Choroid plexus epithelial cell (primary cell): ENCODE data around the gene ZNRD2.
A peak's percentile ranks its signal among the peaks of the same experiment; 100 is the strongest.

Experiments
- DNase-seq: peaks from one replicate; pipeline ENCODE4 v3.0.0-alpha.2; 2010; ENCODE audit warnings: low read depth
- H3K4me3 ChIP-seq: 2 replicates; pipeline ENCODE4 v1.5.1; 2011; ENCODE audit warnings: low read depth, mild to moderate bottlenecking, control low read depth, low read length, moderate library complexity
- CTCF ChIP-seq: conservative IDR thresholded peaks from 2 replicates; pipeline ENCODE4 v1.5.1; 2011; ENCODE audit warnings: low read depth, mild to moderate bottlenecking, control low read depth, inconsistent platforms, low read length, moderate library complexity

The ZNRD2 gene

DNA sequence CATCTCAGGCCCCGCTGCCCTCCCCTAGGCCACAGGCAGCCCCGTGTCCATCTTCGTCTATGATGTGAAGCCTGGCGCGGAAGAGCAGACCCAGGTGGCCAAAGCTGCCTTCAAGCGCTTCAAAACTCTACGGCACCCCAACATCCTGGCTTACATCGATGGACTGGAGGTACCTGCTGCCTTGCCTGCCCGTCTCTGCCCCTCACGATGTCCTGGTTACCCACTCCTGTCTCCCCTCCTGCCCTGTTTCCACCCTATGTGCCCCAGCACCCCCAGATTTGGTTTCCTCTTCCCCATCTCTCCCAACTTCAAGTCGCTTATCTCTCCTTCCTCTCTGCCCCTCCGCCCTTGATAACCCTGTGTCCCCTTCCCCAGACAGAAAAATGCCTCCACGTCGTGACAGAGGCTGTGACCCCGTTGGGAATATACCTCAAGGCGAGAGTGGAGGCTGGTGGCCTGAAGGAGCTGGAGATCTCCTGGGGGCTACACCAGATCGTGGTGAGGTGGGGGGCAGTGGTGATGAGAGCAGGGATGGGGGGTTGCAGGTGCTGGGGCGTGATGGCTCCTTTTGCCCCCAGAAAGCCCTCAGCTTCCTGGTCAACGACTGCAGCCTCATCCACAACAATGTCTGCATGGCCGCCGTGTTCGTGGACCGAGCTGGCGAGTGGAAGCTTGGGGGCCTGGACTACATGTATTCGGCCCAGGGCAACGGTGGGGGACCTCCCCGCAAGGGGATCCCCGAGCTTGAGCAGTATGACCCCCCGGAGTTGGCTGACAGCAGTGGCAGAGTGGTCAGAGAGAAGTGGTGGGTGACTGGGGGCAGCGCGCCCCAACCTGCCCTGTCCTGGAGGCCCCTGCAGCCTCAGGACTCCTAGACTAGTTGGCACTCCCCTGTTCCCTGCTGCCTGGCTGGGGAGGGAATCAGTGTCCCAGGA lies 44.5 kb upstream of the ZNRD2 start:
- DNase-seq: peak; percentile 42
- TF ChIP-seq CTCF: no peak
- H3K4me3 ChIP-seq: peak overlapping the region; percentile 86

DNA sequence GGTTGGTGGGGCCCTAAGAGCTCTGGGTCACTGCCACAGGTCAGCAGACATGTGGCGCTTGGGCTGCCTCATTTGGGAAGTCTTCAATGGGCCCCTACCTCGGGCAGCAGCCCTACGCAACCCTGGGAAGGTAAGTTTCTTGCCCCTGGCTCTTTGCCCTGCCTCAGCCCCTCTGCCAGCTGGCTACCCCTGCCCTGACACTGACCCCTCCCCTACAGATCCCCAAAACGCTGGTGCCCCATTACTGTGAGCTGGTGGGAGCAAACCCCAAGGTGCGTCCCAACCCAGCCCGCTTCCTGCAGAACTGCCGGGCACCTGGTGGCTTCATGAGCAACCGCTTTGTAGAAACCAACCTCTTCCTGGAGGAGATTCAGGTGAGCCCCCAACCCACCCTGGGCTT lies 43.5 kb upstream of the ZNRD2 start:
- TF ChIP-seq CTCF: no peak
- H3K4me3 ChIP-seq: peak overlapping the region; percentile 86
- no peak for DNase-seq

GRCh38 chr11:65528819-65529350 lies 41.4 kb upstream of the ZNRD2 start:
- no peak for TF ChIP-seq CTCF
- no peak for DNase-seq
- no peak overlapping the region for H3K4me3 ChIP-seq

DNA sequence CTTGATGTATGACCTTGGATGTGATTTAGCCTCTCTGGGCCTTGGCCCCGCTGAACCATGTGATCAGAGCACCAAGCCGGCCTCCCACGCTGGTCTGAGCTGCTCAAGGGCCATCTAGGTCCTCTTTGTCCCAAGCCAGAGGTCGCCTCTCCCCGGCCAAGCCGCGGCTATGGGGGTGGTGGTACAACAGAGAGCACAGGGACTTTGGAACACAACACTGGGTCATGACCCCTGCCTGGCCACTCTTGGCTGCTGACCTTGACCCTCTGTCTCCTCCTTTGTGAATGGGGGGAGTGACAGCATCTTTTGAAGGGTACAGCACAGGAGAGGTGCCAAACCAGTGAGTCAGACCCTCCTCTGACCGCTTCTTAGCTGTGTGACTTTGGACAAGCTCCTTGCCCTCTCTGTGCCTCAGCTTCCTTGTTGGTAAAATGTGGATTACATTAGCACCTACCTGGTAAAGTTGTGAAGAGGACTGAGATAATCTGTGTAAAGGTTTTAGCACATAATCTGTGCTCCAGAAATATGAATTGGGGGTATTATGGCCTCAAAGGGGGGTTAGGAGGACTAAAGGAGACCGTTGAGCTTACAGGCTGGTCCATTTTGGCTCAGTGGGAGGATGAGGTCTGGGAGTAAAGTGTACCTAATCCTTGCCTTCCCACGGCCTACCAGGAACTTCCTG lies 40.7 kb upstream of the ZNRD2 start:
- H3K4me3 ChIP-seq: no peak overlapping the region
- no peak for DNase-seq
- TF ChIP-seq CTCF: no peak

GRCh38 chr11:65530157-65530496 lies 40.1 kb upstream of the ZNRD2 start:
- TF ChIP-seq CTCF: peak; percentile 46
- no peak overlapping the region for H3K4me3 ChIP-seq
- DNase-seq: no peak

GRCh38 chr11:65532388-65533064 lies 37.8 kb upstream of the ZNRD2 start:
- no peak for DNase-seq
- no peak for TF ChIP-seq CTCF

More at GRCh38 chr11:65532388-65533064, 37.8 kb upstream of the ZNRD2 start:
- no peak overlapping the region for H3K4me3 ChIP-seq
